Measurements from ENCODE around the gene GLT8D1.
"Not testable (repeated sequence)": the region's sequence is repeated elsewhere in the genome, so short reads cannot be mapped to it uniquely, and the experiment has no call there.

GLT8D1 gene

GRCh38 chr3:52705688-52706686 is at the start of gene GLT8D1, which contains the start of gene SPCS1:
Gene GLT8D1, minus strand, starts transcription at chr3:52705791. Its CDS starts 5,331 bp downstream, at chr3:52700460.
Gene SPCS1, plus strand, starts transcription at chr3:52706106. Its CDS starts 141 bp downstream, at chr3:52706247.
- peak; percentile 17 for DNase-seq

- DNase-seq = no peak
These were observed 48.8 kb upstream of the GLT8D1 start for GRCh38 chr3:52754373-52754772.

- no peak for DNase-seq
These were observed 46.6 kb upstream of the GLT8D1 start for GRCh38 chr3:52752045-52752660.

GRCh38 chr3:52743721-52744120 is 38.1 kb upstream of the GLT8D1 start:
- DNase-seq = no peak

- no peak for DNase-seq
These were observed 37.6 kb upstream of the GLT8D1 start for GRCh38 chr3:52743152-52743551.

GRCh38 chr3:52742418-52743041 is 36.9 kb upstream of the GLT8D1 start:
- no peak for DNase-seq

- DNase-seq = no peak
These were observed 34.1 kb upstream of the GLT8D1 start for GRCh38 chr3:52739730-52740129.

- no peak for DNase-seq
These were observed 27.8 kb upstream of the GLT8D1 start for GRCh38 chr3:52733256-52733891.

GRCh38 chr3:52731590-52731989 is 26.0 kb upstream of the GLT8D1 start:
- DNase-seq = no peak

- DNase-seq = no peak
These were observed 25.1 kb upstream of the GLT8D1 start for GRCh38 chr3:52730681-52731080.

- not testable (repeated sequence) for DNase-seq
These were observed 23.2 kb upstream of the GLT8D1 start for GRCh38 chr3:52728753-52729152.

- no peak for DNase-seq
These were observed 18.9 kb upstream of the GLT8D1 start for GRCh38 chr3:52724511-52724910.

- DNase-seq = no peak
These were observed 18.3 kb upstream of the GLT8D1 start for GRCh38 chr3:52723935-52724334.

GRCh38 chr3:52722491-52722890 is 16.9 kb upstream of the GLT8D1 start:
- DNase-seq = no peak

- no peak for DNase-seq
These were observed 16.1 kb upstream of the GLT8D1 start for GRCh38 chr3:52721730-52722008.

- no peak for DNase-seq
These were observed 15.6 kb upstream of the GLT8D1 start for GRCh38 chr3:52721002-52721729.

GRCh38 chr3:52719618-52720017 is 14.0 kb upstream of the GLT8D1 start:
- DNase-seq = no peak

- DNase-seq = no peak
These were observed 10.2 kb upstream of the GLT8D1 start for GRCh38 chr3:52715714-52716305.

- DNase-seq = no peak
These were observed 9.0 kb upstream of the GLT8D1 start for GRCh38 chr3:52714335-52715302.

- DNase-seq = no peak
These were observed 7.0 kb upstream of the GLT8D1 start for GRCh38 chr3:52712291-52713212.

All from NCI-H748 treated with DMSO at 0.1 percent for 48 hours (cell line).